K562 (cell line): ENCODE measurements around the gene RNF11. TPM values are rescaled to one million over a fixed set of nuclear protein-coding genes. Genes with fewer than 3 reads are reported as not detected.

ENCODE experiments used
- ATAC-seq: fragments of 200-7000 bp; cut with Tn5 transposase; 3 replicates; pipeline ENCODE4 v1.9.1; 2020; ENCODE audit warnings: moderate library complexity
- BruUV-seq: library from RNA; stranded (reverse); fragments of 400-500 nt; replicated peaks from 2 replicates; lab custom pipeline; 2021; lab: Mats Ljungman, UMichigan
- CTCF ChIA-PET: fragments of 300-600 bp; formaldehyde crosslinking; extraction: SDS; loops from one replicate; lab custom pipeline; 2021; ENCODE audit warnings: low intra/inter-chr PET ratio; lab: Yijun Ruan, JAX
- POLR2A ChIA-PET: fragments of 300-600, 350-650 bp; sonication (Branson Sonifier 250); formaldehyde crosslinking; extraction: SDS; loops from one replicate; lab custom pipeline; 2021; ENCODE audit warnings: antibody characterized with exemption, inconsistent platforms; lab: Yijun Ruan, JAX
- DNase-seq, 4 experiments: peaks; one replicate each; pipeline versions ENCODE4 v3.0.0 to v3.0.0-alpha.2; 2011 to 2018; ENCODE audit warnings: low spot score in 3 of 4, mixed read lengths in 3 of 4; ENCODE audit errors: extremely low read depth in 1 of 4
- FAIRE-seq: peaks from 2 replicates; lab custom pipeline; 2011; peaks lifted over from hg19 to GRCh38; lab: Jason Lieb, UNC
- H2AFZ ChIP-seq: 2 replicates; pipeline ENCODE4 v1.6.0; 2011; ENCODE audit warnings: low read depth, low read length, control low read depth, inconsistent platforms
- H3K27ac ChIP-seq: fragments of 200-600 bp; 3 replicates; pipeline ENCODE4 v1.8.0; 2011; ENCODE audit warnings: low read depth, mild to moderate bottlenecking, control low read depth, inconsistent platforms, low read length, moderate library complexity, mixed read lengths; ENCODE audit errors: extremely low read depth
- H3K27me3 ChIP-seq, 2 experiments: fragments of 300-600 bp in 1 of 2; 2 replicates in 1 of 2; 3 replicates in 1 of 2; pipeline versions ENCODE4 v1.6.0 to v1.8.0; 2011; ENCODE audit warnings: inconsistent platforms in 2 of 2, low read length in 2 of 2, mild to moderate bottlenecking in 1 of 2, mixed read lengths in 1 of 2, moderate library complexity in 1 of 2; ENCODE audit not compliant: control insufficient read depth in 2 of 2, insufficient read depth in 2 of 2
- H3K36me3 ChIP-seq: fragments of 300-600 bp; 3 replicates; pipeline ENCODE4 v1.8.0; 2011; ENCODE audit warnings: mild to moderate bottlenecking, low read length, inconsistent platforms; ENCODE audit not compliant: control insufficient read depth, insufficient read depth
- H3K4me1 ChIP-seq, 2 experiments: fragments of 200-600 bp in 1 of 2; replicated peaks in 1 of 2; 2 replicates in 1 of 2; 3 replicates in 1 of 2; pipeline versions ENCODE4 v1.5.1 to v1.8.0; 2011; ENCODE audit warnings: inconsistent platforms in 2 of 2, low read length in 2 of 2, mild to moderate bottlenecking in 1 of 2, mixed read lengths in 1 of 2, moderate library complexity in 1 of 2; ENCODE audit not compliant: control insufficient read depth in 2 of 2, insufficient read depth in 2 of 2
- H3K4me2 ChIP-seq: 2 replicates; pipeline ENCODE4 v1.6.1; 2011; ENCODE audit warnings: low read length, control low read depth, inconsistent platforms, mixed read lengths; ENCODE audit not compliant: insufficient read depth
- H3K4me3 ChIP-seq: fragments of 200-600 bp; sonication (generic), shearing (Covaris generic); 2 replicates; pipeline ENCODE4 v1.5.1; 2016; ENCODE audit warnings: control low read depth, inconsistent platforms
- H3K79me2 ChIP-seq: fragments of 200-600 bp; 3 replicates; pipeline ENCODE4 v1.8.0; 2011; ENCODE audit warnings: low read length, inconsistent platforms; ENCODE audit not compliant: control insufficient read depth, insufficient read depth
- H3K9ac ChIP-seq, 2 experiments: 2 replicates each; pipeline versions ENCODE4 v1.6.0 to v1.6.1; 2011; ENCODE audit warnings: low read depth in 2 of 2, low read length in 2 of 2, control low read depth in 1 of 2, inconsistent platforms in 1 of 2, mild to moderate bottlenecking in 1 of 2, mixed read lengths in 1 of 2; ENCODE audit not compliant: insufficient read depth in 1 of 2
- H3K9me1 ChIP-seq: one replicate; pipeline ENCODE4 v1.6.0; 2011; ENCODE audit warnings: inconsistent platforms, mild to moderate bottlenecking, low read length, moderate library complexity; ENCODE audit not compliant: control insufficient read depth, insufficient read depth
- H3K9me3 ChIP-seq: replicated peaks from 2 replicates; pipeline ENCODE4 v1.5.1; 2011; ENCODE audit warnings: low read depth, low read length, inconsistent platforms; ENCODE audit not compliant: control insufficient read depth, insufficient read depth
- H4K20me1 ChIP-seq: replicated peaks from 2 replicates; pipeline ENCODE4 v1.6.1; 2011; ENCODE audit warnings: low read length, inconsistent platforms, mixed read lengths; ENCODE audit not compliant: control insufficient read depth, insufficient read depth
- BCOR ChIP-seq: fragments of 450-650 bp; IDR thresholded peaks from 2 replicates; pipeline ENCODE4 v1.6.1; 2016
- BHLHE40 ChIP-seq: IDR thresholded peaks from 2 replicates; pipeline ENCODE4 v1.6.1; 2011; ENCODE audit warnings: low read length, improper control_type of control experiment
- CBX3 ChIP-seq, 2 experiments: IDR thresholded peaks; 1 replicate in 1 of 2; 2 replicates in 1 of 2; pipeline ENCODE4 v1.6.1; 2012; ENCODE audit warnings: inconsistent platforms in 2 of 2, low read length in 2 of 2, borderline replicate concordance in 1 of 2, control low read depth in 1 of 2
- CHD1 ChIP-seq: fragments of 200-600 bp; sonication (generic); IDR thresholded peaks from one replicate; pipeline ENCODE4 v1.6.1; 2012; ENCODE audit warnings: mild to moderate bottlenecking, moderate library complexity, low read length, inconsistent platforms
- CREB3 ChIP-seq: fragments of 450-650 bp; conservative IDR thresholded peaks from 2 replicates; pipeline ENCODE4 v1.6.1; 2016; ENCODE audit warnings: missing genetic modification characterization, low read depth, mild to moderate bottlenecking, missing compliant biosample characterization, moderate library complexity
- HCFC1 ChIP-seq: IDR thresholded peaks from 2 replicates; pipeline ENCODE4 v1.6.1; 2012; ENCODE audit warnings: low read depth, low read length, improper control_type of control experiment
- IRF1 ChIP-seq: sonication (generic); formaldehyde crosslinking; IDR thresholded peaks from 2 replicates; pipeline ENCODE4 v1.8.0; 2022; ENCODE audit warnings: missing genetic modification reagents, mild to moderate bottlenecking, borderline replicate concordance
- PBX2 ChIP-seq, 2 experiments: IDR thresholded peaks in 1 of 2; conservative IDR thresholded peaks in 1 of 2; 2 replicates each; pipeline ENCODE4 v1.6.1; 2016; ENCODE audit warnings: low read depth in 2 of 2, mild to moderate bottlenecking in 1 of 2, missing compliant biosample characterization in 1 of 2, missing genetic modification characterization in 1 of 2, moderate library complexity in 1 of 2
- POLR3G ChIP-seq: IDR thresholded peaks from 2 replicates; pipeline ENCODE4 v1.6.1; 2011; ENCODE audit not compliant: insufficient read length, insufficient replicate concordance; ENCODE audit errors: extremely low read depth
- RBM14 ChIP-seq: fragments of 200-400 bp; formaldehyde crosslinking; IDR thresholded peaks from 2 replicates; pipeline ENCODE4 v1.6.1; 2018; ENCODE audit warnings: low read depth, mild to moderate bottlenecking, low read length, moderate library complexity, borderline replicate concordance; ENCODE audit not compliant: insufficient read depth
- RBM25 ChIP-seq: fragments of 200-400 bp; formaldehyde crosslinking; IDR thresholded peaks from 2 replicates; pipeline ENCODE4 v1.6.1; 2018; ENCODE audit warnings: low read length, low read depth, moderate library complexity; ENCODE audit not compliant: severe bottlenecking
- RCOR1 ChIP-seq, 2 experiments: IDR thresholded peaks; 2 replicates each; pipeline ENCODE4 v1.6.1; 2012; ENCODE audit warnings: low read depth in 2 of 2, low read length in 2 of 2, borderline replicate concordance in 1 of 2, improper control_type of control experiment in 1 of 2
- SMARCA5 ChIP-seq: fragments of 450-650 bp; IDR thresholded peaks from 2 replicates; pipeline ENCODE4 v1.6.1; 2016
- YBX1 ChIP-seq: fragments of 450-650 bp; IDR thresholded peaks from 2 replicates; pipeline ENCODE4 v1.7.1; 2016; ENCODE audit warnings: mild to moderate bottlenecking
- ZNF253 ChIP-seq: fragments of 250-450 bp; sonication (Bioruptor Pico); conservative IDR thresholded peaks from 2 replicates; pipeline ENCODE4 v1.6.1; 2021; ENCODE audit warnings: mild to moderate bottlenecking
- ZNF778 ChIP-seq: fragments of 450-650 bp; formaldehyde crosslinking; IDR thresholded peaks from 2 replicates; pipeline ENCODE4 v1.4.0; 2020; ENCODE audit warnings: mild to moderate bottlenecking, moderate library complexity
- WGBS: fragments of 100-300 bp; shearing (Covaris generic); methylation state at CpG from one replicate; pipeline ENCODE4 v1.1.6; 2016; ENCODE audit warnings: low coverage, mixed read lengths; ENCODE audit not compliant: insufficient coverage; ENCODE audit errors: missing lambda C conversion rate; 5-methylcytosine and 5-hydroxymethylcytosine counted together
- in situ Hi-C: fragments of 300-500 bp; cut with MboI; formaldehyde crosslinking; loops from 4 replicates; pipeline ENCODE4 v1.15.0; 2018; ENCODE audit warnings: inconsistent platforms, mixed read lengths
- intact Hi-C: fragments of 100-400 bp; cut with micrococcal nuclease; formaldehyde crosslinking; loops from 2 replicates; pipeline ENCODE4 v1.14.2; 2022
- polyA plus RNA-seq, 8 experiments: library from polyadenylated mRNA; depleted of rRNA in 4 of 8; stranded (reverse) in 5 of 8; unstranded in 3 of 8; fragments of >200 nt; fragmentation: Nextera tagmentation in 2 of 8; fragmentation: Illumina TruSeq in 1 of 8; extraction: Ambion mirVana in 2 of 8; extraction: Trizol in 1 of 8; gene quantifications; 2 replicates each; pipeline versions ENCODE4 v1.2.1 to v1.2.3, GENCODE V29; 2011 to 2014; ENCODE audit warnings: inconsistent platforms in 1 of 8, missing spikeins in 1 of 8
- total RNA-seq, 7 experiments: library from RNA; depleted of rRNA in 6 of 7; stranded (reverse); fragments of >200 nt in 6 of 7; fragmentation: Illumina TruSeq in 2 of 7; extraction: Trizol in 2 of 7; gene quantifications; 2 replicates each; pipeline versions ENCODE4 v1.2.1 to v1.2.3, GENCODE V29; 2011 to 2021; ENCODE audit warnings: low replicate concordance in 1 of 7

The RNF11 gene
- total and polyA plus RNA-seq, 9 of the 15 experiments (the other 6 are each of a cell fraction or from before 2014, with no cell fraction given), result 5.7 to 34.3 (median 23.1) TPM

GRCh38 chr1:51290489-51290847 lies 54.4 kb downstream of the RNF11 start:
- no TSS peak for BruUV-seq
- H3K36me3 ChIP-seq, result no peaks in the 10 kb centered on the region
- in situ Hi-C loops (loop anchor here (5.0 kb wide), 1 partner anchor 73 kb away; no protein-coding TSS in a partner anchor), intact Hi-C loops (no loop called here)
- H3K9ac ChIP-seq, result no peak overlapping the region
- no peaks in the 10 kb centered on the region for H3K27me3 ChIP-seq
- ATAC-seq, result no peak
- POLR2A ChIA-PET, result interaction anchor here (1.2 kb wide), 1 partner anchor 11 kb away, joined by 8 read pairs; no protein-coding TSS in a partner anchor
- CTCF ChIA-PET, result interaction anchor here (0.6 kb wide), 1 partner anchor 84 kb away, joined by 3 read pairs; no protein-coding TSS in a partner anchor
- H3K4me3 ChIP-seq, result no peak overlapping the region
- DNase-seq, result no peak
- H3K9me1 ChIP-seq, result no peaks in the 10 kb centered on the region
- peaks cover 10 to 11% of the 10 kb centered on the region in 2 experiments; a peak in 3 of 5 replicates for H3K4me1 ChIP-seq
- FAIRE-seq, result no peak
- H3K79me2 ChIP-seq, result no peaks in the 10 kb centered on the region
- no peaks in the 10 kb centered on the region for H3K9me3 ChIP-seq
- no peak overlapping the region for H2AFZ ChIP-seq
- WGBS, result 55% methylated on average over 5 of the region's 5 CpGs
- H4K20me1 ChIP-seq, result no peaks in the 10 kb centered on the region
- no peak overlapping the region for H3K4me2 ChIP-seq
- H3K27ac ChIP-seq, result no peak overlapping the region
- TF ChIP-seq IRF1 (no peak), YBX1 (no peak), BHLHE40 (no peak), CHD1 (no peak), RBM14 (no peak), BCOR (peak; percentile 92), RBM25 (peak; percentile 95), SMARCA5 (0 out of 2 replicates have a peak, but pooled peaks have one; percentile 35), RCOR1 (IDR thresholded peaks at IDR 0.05; ENCODE audit: borderline replicate concordance in 1 of 2, low read depth in 2 of 2, low read length in 2 of 2) (0 out of 4 replicates have a peak, but pooled peaks of 1 of the 2 experiments have one; percentile 48), HCFC1 (no peak), POLR3G (no peak), PBX2 (CRISPR knock-in tag; IDR thresholded peaks at IDR 0.05; ENCODE audit: low read depth) (no peak), PBX2 (tag; conservative IDR thresholded peaks at IDR 0.05; ENCODE audit: low read depth) (no peak), CBX3 (IDR thresholded peaks at IDR 0.05; ENCODE audit: borderline replicate concordance in 1 of 2, low read length in 2 of 2) (peak in 1 of 2 experiments; percentile 55; a peak in 1 of 3 replicates), ZNF253 (no peak), CREB3 (tag) (no peak), ZNF778 (CRISPR knock-in tag) (no peak)
